CD14-positive monocyte (primary cell): ENCODE measurements around the gene PCDHA4. TPM values are rescaled to one million over a fixed set of nuclear protein-coding genes. Genes with fewer than 3 reads are reported as not detected.

Source experiments
- DNase-seq, 3 donors: peaks; one replicate each; pipeline ENCODE4 v3.0.0-alpha.2; 2011 to 2022
- H2AFZ ChIP-seq: 2 replicates; pipeline ENCODE4 v1.6.0; 2012; ENCODE audit warnings: mild to moderate bottlenecking, low read depth, low read length, inconsistent platforms; ENCODE audit not compliant: insufficient read depth, poor library complexity, severe bottlenecking
- H3K27ac ChIP-seq, 2 donors: 1 replicate in 1 of 2; 2 replicates in 1 of 2; pipeline ENCODE4 v1.5.1; 2012 to 2013; ENCODE audit warnings: low read length in 2 of 2, control low read depth in 1 of 2, inconsistent platforms in 1 of 2, low read depth in 1 of 2, mild to moderate bottlenecking in 1 of 2
- H3K27me3 ChIP-seq, 2 donors: one replicate each; pipeline versions ENCODE4 v1.6.0 to v1.6.1; 2011 to 2013; ENCODE audit warnings: low read length in 2 of 2; ENCODE audit not compliant: control insufficient read depth in 2 of 2, insufficient read depth in 2 of 2
- H3K36me3 ChIP-seq, 2 donors: replicated peaks in 1 of 2; 1 replicate in 1 of 2; 2 replicates in 1 of 2; pipeline versions ENCODE4 v1.5.1 to v1.6.1; 2012 to 2013; ENCODE audit warnings: low read length in 2 of 2, control low read depth in 1 of 2, inconsistent platforms in 1 of 2, mild to moderate bottlenecking in 1 of 2; ENCODE audit not compliant: insufficient read depth in 2 of 2, control insufficient read depth in 1 of 2
- H3K4me1 ChIP-seq, 2 donors: 1 replicate in 1 of 2; 2 replicates in 1 of 2; pipeline versions ENCODE4 v1.5.1 to v1.6.1; 2012 to 2013; ENCODE audit warnings: low read length in 2 of 2, control low read depth in 1 of 2, inconsistent platforms in 1 of 2, mild to moderate bottlenecking in 1 of 2, moderate library complexity in 1 of 2; ENCODE audit not compliant: insufficient read depth in 2 of 2, control insufficient read depth in 1 of 2
- H3K4me2 ChIP-seq: replicated peaks from 2 replicates; pipeline ENCODE3; 2012; ENCODE audit warnings: low read length, moderate library complexity, mild to moderate bottlenecking; ENCODE audit not compliant: poor library complexity, severe bottlenecking; ENCODE audit errors: extremely low read depth
- H3K4me3 ChIP-seq, 3 experiments: fragments of 200-600 bp in 1 of 3; sonication (generic) in 1 of 3; replicated peaks in 1 of 3; 1 replicate in 2 of 3; 2 replicates in 1 of 3; pipeline ENCODE4 v1.5.1; 2011 to 2013; ENCODE audit warnings: low read length in 3 of 3, mild to moderate bottlenecking in 3 of 3, control low read depth in 2 of 3, low read depth in 2 of 3, inconsistent platforms in 1 of 3, moderate library complexity in 1 of 3
- H3K79me2 ChIP-seq: 2 replicates; pipeline ENCODE4 v1.6.0; 2012; ENCODE audit warnings: mild to moderate bottlenecking, control low read depth, inconsistent platforms, low read length, moderate library complexity; ENCODE audit not compliant: insufficient read depth
- H3K9ac ChIP-seq: 2 replicates; pipeline ENCODE4 v1.6.0; 2017; ENCODE audit warnings: low read length, mild to moderate bottlenecking; ENCODE audit not compliant: insufficient read depth, poor library complexity, severe bottlenecking
- H3K9me3 ChIP-seq, 2 donors: replicated peaks in 1 of 2; 1 replicate in 1 of 2; 2 replicates in 1 of 2; pipeline versions ENCODE4 v1.5.1 to v1.6.1; 2012 to 2013; ENCODE audit warnings: low read length in 2 of 2, control low read depth in 1 of 2; ENCODE audit not compliant: control insufficient read depth in 1 of 2, insufficient read depth in 1 of 2
- H4K20me1 ChIP-seq: 2 replicates; pipeline ENCODE4 v1.6.0; 2012; ENCODE audit warnings: mild to moderate bottlenecking, low read length, control low read depth, moderate library complexity; ENCODE audit not compliant: insufficient read depth
- H3K27ac Mint-ChIP-seq, 7 donors: one replicate each; pipeline ENCODE4 v1.8.0; 2020; ENCODE audit warnings: mild to moderate bottlenecking in 7 of 7, mixed read lengths in 7 of 7, moderate library complexity in 6 of 7, inconsistent platforms in 2 of 7
- H3K27me3 Mint-ChIP-seq, 3 donors: one replicate each; pipeline ENCODE4 v1.8.0; 2021 to 2022; ENCODE audit warnings: low read depth in 3 of 3, mild to moderate bottlenecking in 3 of 3, mixed read lengths in 3 of 3, moderate library complexity in 3 of 3, inconsistent platforms in 1 of 3
- H3K36me3 Mint-ChIP-seq, 2 donors: one replicate each; pipeline ENCODE4 v1.8.0; 2020; ENCODE audit warnings: mixed read lengths in 2 of 2, inconsistent platforms in 1 of 2, mild to moderate bottlenecking in 1 of 2
- H3K4me1 Mint-ChIP-seq: one replicate; pipeline ENCODE4 v1.8.0; 2020; ENCODE audit warnings: mild to moderate bottlenecking, mixed read lengths
- H3K4me3 Mint-ChIP-seq, 2 donors: one replicate each; pipeline ENCODE4 v1.8.0; 2020; ENCODE audit warnings: mild to moderate bottlenecking in 2 of 2, mixed read lengths in 2 of 2, moderate library complexity in 1 of 2
- H3K9me3 Mint-ChIP-seq, 7 donors: one replicate each; pipeline ENCODE4 v1.8.0; 2020 to 2022; ENCODE audit warnings: mixed read lengths in 7 of 7, mild to moderate bottlenecking in 6 of 7, moderate library complexity in 6 of 7, inconsistent platforms in 2 of 7
- CTCF ChIP-seq: fragments of 200-600 bp; IDR thresholded peaks from one replicate; pipeline ENCODE4 v1.8.0; 2022; ENCODE audit warnings: antibody characterized with exemption, mild to moderate bottlenecking
- WGBS: methylation state at CpG from one replicate; pipeline ENCODE4 v1.1.5; 2013; ENCODE audit warnings: missing lambda C conversion rate; ENCODE audit not compliant: insufficient coverage; 5-methylcytosine and 5-hydroxymethylcytosine counted together
- intact Hi-C, 2 donors: fragments of 100-400 bp; cut with micrococcal nuclease; formaldehyde crosslinking; loops; one replicate each; pipeline versions ENCODE4 v1.15.0 to v1.15.1; 2023
- polyA plus RNA-seq, 3 donors: library from polyadenylated mRNA; depleted of rRNA in 1 of 3; unstranded in 2 of 3; stranded (reverse) in 1 of 3; fragments of 300-500 nt in 2 of 3; fragments of >200 nt in 1 of 3; fragmentation: Illumina TruSeq in 2 of 3; gene quantifications; 1 replicate in 2 of 3; 2 replicates in 1 of 3; pipeline ENCODE4 v1.2.3, GENCODE V29; 2012 to 2021

Gene PCDHA4
- polyA plus RNA-seq, 3 donors = not detected

- intact Hi-C loops = loop anchor here in 1 of 2 donors (10.0 kb wide), 1 partner anchor 51 kb away; the partner anchor contains the start of gene PCDHA12
- Histone ChIP-seq H4K20me1 (no peaks in the 10 kb centered on the region), H2AFZ (no peak overlapping the region), H3K27ac (no peak overlapping the region), H3K36me3 (no peaks in the 10 kb centered on the region), H3K9ac (no peak overlapping the region), H3K4me3 (no peak overlapping the region), H3K27me3 (peaks cover 0 to 17% of the 10 kb centered on the region in 2 donors), H3K4me2 (no peak overlapping the region), H3K79me2 (no peaks in the 10 kb centered on the region), H3K4me1 (no peaks in the 10 kb centered on the region), H3K9me3 (peaks cover 36 to 51% of the 10 kb centered on the region in 2 donors)
- no peak for DNase-seq
- H3K4me3 Mint-ChIP-seq = no peak overlapping the region
- no peak overlapping the region for H3K27ac Mint-ChIP-seq
- H3K9me3 Mint-ChIP-seq = peaks cover 30 to 52% (median 45%) of the 10 kb centered on the region in 7 donors
- 54% methylated on average over 38 of the region's 38 CpGs for WGBS
- TF ChIP-seq CTCF = no peak
- no peaks in the 10 kb centered on the region for H3K4me1 Mint-ChIP-seq
- peaks cover 16 to 26% (median 20%) of the 10 kb centered on the region in 3 donors for H3K27me3 Mint-ChIP-seq
- peaks cover 0 to 4% of the 10 kb centered on the region in 2 donors for H3K36me3 Mint-ChIP-seq
Observed at GRCh38 chr5:140823475-140823874, 16.6 kb downstream of the PCDHA4 start.

GRCh38 chr5:140827704-140828361, 21.0 kb downstream of the PCDHA4 start, which contains the start of gene PCDHA6:
Gene PCDHA6, plus strand, starts transcription at chr5:140827960. Its CDS starts 132 bp downstream, at chr5:140828092.
- Mint-ChIP-seq H3K27me3 (peaks cover 20 to 43% (median 21%) of the 10 kb centered on the region in 3 donors), H3K27ac (peak within 1 kb of the TSS in 1 of 7 donors; percentile 3), H3K9me3 (peaks cover 34 to 60% (median 53%) of the 10 kb centered on the region in 7 donors), H3K4me1 (no peaks in the 10 kb centered on the region), H3K4me3 (peak within 1 kb of the TSS in 1 of 2 donors; percentile 66), H3K36me3 (peaks cover 0 to 2% of the 10 kb centered on the region in 2 donors)
- Histone ChIP-seq H3K9me3 (peaks cover 40 to 68% of the 10 kb centered on the region in 2 donors), H2AFZ (no peak within 1 kb of the TSS), H3K79me2 (no peaks in the 10 kb centered on the region), H3K9ac (no peak within 1 kb of the TSS), H4K20me1 (no peaks in the 10 kb centered on the region), H3K36me3 (no peaks in the 10 kb centered on the region), H3K4me3 (no peak within 1 kb of the TSS), H3K4me1 (no peaks in the 10 kb centered on the region), H3K27ac (no peak within 1 kb of the TSS), H3K4me2 (no peak within 1 kb of the TSS), H3K27me3 (peaks cover 0 to 21% of the 10 kb centered on the region in 2 donors)
- intact Hi-C loops = loop anchor here in 1 of 2 donors (10.0 kb wide), 1 partner anchor 47 kb away; the partner anchor contains the start of gene PCDHA12
- DNase-seq = no peak
- no peak for TF ChIP-seq CTCF
- WGBS = 28% methylated on average over 14 of the region's 27 CpGs
